Glutamatergic neuron (in vitro differentiated cells): Measurements from ENCODE around the gene MAP3K19. TPM values are rescaled to one million over a fixed set of nuclear protein-coding genes. Genes with fewer than 3 reads are reported as not detected.

Experiments
- DNase-seq: peaks from one replicate; pipeline ENCODE4 v3.0.0; 2022
- H3K27ac Mint-ChIP-seq: one replicate; pipeline ENCODE4 v1.8.0; 2020; ENCODE audit warnings: mild to moderate bottlenecking, mixed read lengths, inconsistent platforms; ENCODE audit not compliant: unreplicated experiment
- H3K27me3 Mint-ChIP-seq: one replicate; pipeline ENCODE4 v1.8.0; 2020; ENCODE audit warnings: mild to moderate bottlenecking, moderate library complexity, mixed read lengths, inconsistent platforms; ENCODE audit not compliant: unreplicated experiment
- H3K36me3 Mint-ChIP-seq: one replicate; pipeline ENCODE4 v1.8.0; 2020; ENCODE audit warnings: mild to moderate bottlenecking, mixed read lengths, inconsistent platforms; ENCODE audit not compliant: unreplicated experiment
- H3K4me1 Mint-ChIP-seq: one replicate; pipeline ENCODE4 v1.8.0; 2020; ENCODE audit warnings: mild to moderate bottlenecking, low read depth, mixed read lengths, inconsistent platforms; ENCODE audit not compliant: unreplicated experiment
- H3K4me3 Mint-ChIP-seq: one replicate; pipeline ENCODE4 v1.8.0; 2020; ENCODE audit warnings: mild to moderate bottlenecking, mixed read lengths, inconsistent platforms; ENCODE audit not compliant: unreplicated experiment
- H3K9me3 Mint-ChIP-seq: one replicate; pipeline ENCODE4 v1.8.0; 2020; ENCODE audit warnings: mild to moderate bottlenecking, moderate library complexity, mixed read lengths, inconsistent platforms; ENCODE audit not compliant: unreplicated experiment
- CTCF ChIP-seq: fragments of 200-600 bp; sonication (generic); IDR thresholded peaks from one replicate; pipeline ENCODE4 v1.5.0; 2021; ENCODE audit not compliant: partially characterized antibody, unreplicated experiment
- total RNA-seq: library from RNA; stranded (reverse); fragmentation: NEBNext Ultra II Directional; extraction: Animal tissue kit (Norgen Biotek cat#: 25700); gene quantifications from one replicate; pipeline ENCODE4 v1.2.1, GENCODE V29; 2021; ENCODE audit not compliant: unreplicated experiment

The MAP3K19 gene
- total RNA-seq, 1 donor from 2014 or later = not detected

- no peak for TF ChIP-seq CTCF
- Mint-ChIP-seq H3K36me3 (peaks cover 36% of the 10 kb centered on the region), H3K27ac (no peak overlapping the region), H3K4me3 (no peak overlapping the region), H3K27me3 (peaks cover 6% of the 10 kb centered on the region), H3K4me1 (no peaks in the 10 kb centered on the region), H3K9me3 (peaks cover 10% of the 10 kb centered on the region)
- DNase-seq = no peak
Observed at GRCh38 chr2:135074216-135074615, 27.0 kb upstream of the MAP3K19 start.

GRCh38 chr2:135072125-135072997 lies 25.1 kb upstream of the MAP3K19 start:
- Mint-ChIP-seq H3K9me3 (peaks cover 10% of the 10 kb centered on the region), H3K36me3 (peaks cover 40% of the 10 kb centered on the region), H3K27me3 (peaks cover 6% of the 10 kb centered on the region), H3K4me1 (no peaks in the 10 kb centered on the region), H3K4me3 (no peak overlapping the region), H3K27ac (no peak overlapping the region)
- TF ChIP-seq CTCF = no peak
- no peak for DNase-seq

- H3K9me3 Mint-ChIP-seq = no peaks in the 10 kb centered on the region
- no peak for TF ChIP-seq CTCF
- H3K27ac Mint-ChIP-seq = no peak overlapping the region
- no peak overlapping the region for H3K4me3 Mint-ChIP-seq
- DNase-seq = no peak
- no peaks in the 10 kb centered on the region for H3K27me3 Mint-ChIP-seq
- peaks cover 16% of the 10 kb centered on the region for H3K36me3 Mint-ChIP-seq
- no peaks in the 10 kb centered on the region for H3K4me1 Mint-ChIP-seq
Observed at GRCh38 chr2:135066710-135067109, 19.5 kb upstream of the MAP3K19 start.

GRCh38 chr2:135064149-135064548 lies 16.9 kb upstream of the MAP3K19 start:
- no peaks in the 10 kb centered on the region for H3K9me3 Mint-ChIP-seq
- TF ChIP-seq CTCF = no peak
- DNase-seq = no peak
- H3K4me3 Mint-ChIP-seq = no peak overlapping the region
- no peaks in the 10 kb centered on the region for H3K4me1 Mint-ChIP-seq
- peaks cover 6% of the 10 kb centered on the region for H3K36me3 Mint-ChIP-seq
- no peaks in the 10 kb centered on the region for H3K27me3 Mint-ChIP-seq
- H3K27ac Mint-ChIP-seq = no peak overlapping the region

GRCh38 chr2:135063210-135063609 lies 16.0 kb upstream of the MAP3K19 start:
- H3K4me3 Mint-ChIP-seq = no peak overlapping the region
- DNase-seq = no peak
- no peaks in the 10 kb centered on the region for H3K9me3 Mint-ChIP-seq
- no peak for TF ChIP-seq CTCF
- no peak overlapping the region for H3K27ac Mint-ChIP-seq
- H3K36me3 Mint-ChIP-seq = no peaks in the 10 kb centered on the region
- no peaks in the 10 kb centered on the region for H3K4me1 Mint-ChIP-seq
- no peaks in the 10 kb centered on the region for H3K27me3 Mint-ChIP-seq
